ENCODE data around the gene TAS2R31.

GRCh38 chr12:11059041-11059440 lies 27.8 kb upstream of the TAS2R31 start:
- TF ChIP-seq POLR2A (IDR thresholded peaks at IDR 0.05; ENCODE audit: low read depth), result no peak
- TF ChIP-seq, protein P1, sequence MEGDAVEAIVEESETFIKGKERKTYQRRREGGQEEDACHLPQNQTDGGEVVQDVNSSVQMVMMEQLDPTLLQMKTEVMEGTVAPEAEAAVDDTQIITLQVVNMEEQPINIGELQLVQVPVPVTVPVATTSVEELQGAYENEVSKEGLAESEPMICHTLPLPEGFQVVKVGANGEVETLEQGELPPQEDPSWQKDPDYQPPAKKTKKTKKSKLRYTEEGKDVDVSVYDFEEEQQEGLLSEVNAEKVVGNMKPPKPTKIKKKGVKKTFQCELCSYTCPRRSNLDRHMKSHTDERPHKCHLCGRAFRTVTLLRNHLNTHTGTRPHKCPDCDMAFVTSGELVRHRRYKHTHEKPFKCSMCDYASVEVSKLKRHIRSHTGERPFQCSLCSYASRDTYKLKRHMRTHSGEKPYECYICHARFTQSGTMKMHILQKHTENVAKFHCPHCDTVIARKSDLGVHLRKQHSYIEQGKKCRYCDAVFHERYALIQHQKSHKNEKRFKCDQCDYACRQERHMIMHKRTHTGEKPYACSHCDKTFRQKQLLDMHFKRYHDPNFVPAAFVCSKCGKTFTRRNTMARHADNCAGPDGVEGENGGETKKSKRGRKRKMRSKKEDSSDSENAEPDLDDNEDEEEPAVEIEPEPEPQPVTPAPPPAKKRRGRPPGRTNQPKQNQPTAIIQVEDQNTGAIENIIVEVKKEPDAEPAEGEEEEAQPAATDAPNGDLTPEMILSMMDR (IDR thresholded peaks at IDR 0.05), result no peak
- no peak for TF ChIP-seq POLR2AphosphoS5 (IDR thresholded peaks at IDR 0.05)

Data from esophagus muscularis mucosa (tissue), 3 donors.